IMR-90 (cell line): ENCODE data around the gene DNAH17. TPM values are rescaled to one million over a fixed set of nuclear protein-coding genes. Genes with fewer than 3 reads are reported as not detected.

Experiments used
- ATAC-seq: fragments of 200-7000 bp; cut with Tn5 transposase; 2 replicates; pipeline ENCODE4 v1.9.1; 2020; ENCODE audit warnings: low read depth, mild to moderate bottlenecking, moderate library complexity
- BruUV-seq: library from RNA; stranded (reverse); fragments of 400-500 nt; replicated peaks from 2 replicates; lab custom pipeline; 2021; lab: Mats Ljungman, UMichigan
- CTCF ChIA-PET: fragments of 300-600 bp; formaldehyde crosslinking; extraction: SDS; loops from one replicate; lab custom pipeline; 2021; ENCODE audit warnings: antibody characterized with exemption; lab: Yijun Ruan, JAX
- POLR2A ChIA-PET: fragments of 300-600 bp; sonication (Branson Sonifier 250); formaldehyde crosslinking; loops from one replicate; lab custom pipeline; 2022; ENCODE audit warnings: antibody characterized with exemption; ENCODE audit not compliant: unreplicated experiment; lab: Charles Lee
- DNase-seq: peaks from one replicate; pipeline ENCODE4 v3.0.0; 2013
- H2AFZ ChIP-seq: replicated peaks from 2 replicates; pipeline ENCODE3; 2013; ENCODE audit warnings: low read length, mild to moderate bottlenecking; ENCODE audit not compliant: poor library complexity
- H2AK5ac ChIP-seq: 2 replicates; pipeline ENCODE4 v1.6.1; 2013; ENCODE audit warnings: low read depth, low read length, inconsistent platforms
- H2AK9ac ChIP-seq: replicated peaks from 2 replicates; pipeline ENCODE3; 2013; ENCODE audit warnings: mild to moderate bottlenecking, low read depth, low read length, moderate library complexity; ENCODE audit not compliant: poor library complexity
- H2BK120ac ChIP-seq: 2 replicates; pipeline ENCODE4 v1.6.1; 2013; ENCODE audit warnings: low read depth, low read length, inconsistent platforms
- H2BK15ac ChIP-seq: 3 replicates; pipeline ENCODE4 v1.6.1; 2013; ENCODE audit warnings: low read depth, low read length, inconsistent platforms
- H2BK20ac ChIP-seq: 2 replicates; pipeline ENCODE4 v1.6.1; 2013; ENCODE audit warnings: low read depth, mild to moderate bottlenecking, inconsistent platforms, low read length, moderate library complexity
- H2BK5ac ChIP-seq: 2 replicates; pipeline ENCODE4 v1.6.1; 2013; ENCODE audit warnings: mild to moderate bottlenecking, low read depth, low read length, inconsistent platforms; ENCODE audit not compliant: poor library complexity, severe bottlenecking
- H3K14ac ChIP-seq: replicated peaks from 2 replicates; pipeline ENCODE4 v1.6.1; 2013; ENCODE audit warnings: low read depth, low read length, inconsistent platforms
- H3K18ac ChIP-seq: 2 replicates; pipeline ENCODE4 v1.6.1; 2013; ENCODE audit warnings: low read depth, low read length, control low read depth
- H3K23ac ChIP-seq: 2 replicates; pipeline ENCODE4 v1.6.1; 2013; ENCODE audit warnings: low read depth, low read length, inconsistent platforms
- H3K27ac ChIP-seq: 2 replicates; pipeline ENCODE4 v1.5.1; 2013; ENCODE audit warnings: mild to moderate bottlenecking, control low read depth, low read length; ENCODE audit not compliant: insufficient read depth
- H3K27me3 ChIP-seq: 2 replicates; pipeline ENCODE4 v1.6.1; 2013; ENCODE audit warnings: low read length; ENCODE audit not compliant: control insufficient read depth, insufficient read depth
- H3K36me3 ChIP-seq: 2 replicates; pipeline ENCODE4 v1.6.1; 2013; ENCODE audit warnings: low read length, mixed read lengths; ENCODE audit not compliant: control insufficient read depth, insufficient read depth
- H3K4ac ChIP-seq: 2 replicates; pipeline ENCODE4 v1.6.1; 2013; ENCODE audit warnings: low read depth, low read length, inconsistent platforms
- H3K4me1 ChIP-seq: 2 replicates; pipeline ENCODE4 v1.6.1; 2013; ENCODE audit warnings: low read length, mixed read lengths; ENCODE audit not compliant: control insufficient read depth, insufficient read depth
- H3K4me2 ChIP-seq: 2 replicates; pipeline ENCODE4 v1.6.1; 2013; ENCODE audit warnings: low read depth, mild to moderate bottlenecking, control low read depth, low read length, moderate library complexity
- H3K4me3 ChIP-seq: 2 replicates; pipeline ENCODE4 v1.5.1; 2013; ENCODE audit warnings: low read depth, mild to moderate bottlenecking, control low read depth, low read length, moderate library complexity; ENCODE audit not compliant: insufficient read depth
- H3K56ac ChIP-seq: 2 replicates; pipeline ENCODE4 v1.6.1; 2013; ENCODE audit warnings: low read length, inconsistent platforms; ENCODE audit not compliant: insufficient read depth; ENCODE audit errors: extremely low read depth
- H3K79me1 ChIP-seq, 2 experiments: 2 replicates each; pipeline ENCODE4 v1.6.1; 2013; ENCODE audit warnings: low read length in 2 of 2, inconsistent platforms in 1 of 2, low read depth in 1 of 2
- H3K9ac ChIP-seq: 2 replicates; pipeline ENCODE4 v1.6.1; 2013; ENCODE audit warnings: low read depth, low read length, control low read depth
- H3K9me1 ChIP-seq: 2 replicates; pipeline ENCODE4 v1.6.1; 2013; ENCODE audit warnings: low read length, inconsistent platforms; ENCODE audit not compliant: insufficient read depth
- H3K9me3 ChIP-seq: 2 replicates; pipeline ENCODE4 v1.6.1; 2013; ENCODE audit warnings: low read length; ENCODE audit not compliant: control insufficient read depth, insufficient read depth
- H4K20me1 ChIP-seq: 2 replicates; pipeline ENCODE4 v1.6.1; 2013; ENCODE audit warnings: low read length, inconsistent platforms; ENCODE audit not compliant: insufficient read depth
- H4K5ac ChIP-seq: 2 replicates; pipeline ENCODE4 v1.6.1; 2013; ENCODE audit warnings: mild to moderate bottlenecking, low read depth, low read length, control low read depth
- H4K8ac ChIP-seq, 2 experiments: 2 replicates each; pipeline ENCODE4 v1.6.1; 2013; ENCODE audit warnings: low read depth in 2 of 2, low read length in 2 of 2, control low read depth in 1 of 2, inconsistent platforms in 1 of 2
- H4K91ac ChIP-seq: 2 replicates; pipeline ENCODE4 v1.6.1; 2013; ENCODE audit warnings: low read depth, low read length, inconsistent platforms; ENCODE audit not compliant: insufficient read depth
- MAFK ChIP-seq: IDR thresholded peaks from 2 replicates; pipeline ENCODE4 v1.6.1; 2012; ENCODE audit warnings: low read depth, low read length, improper control_type of control experiment
- MXI1 ChIP-seq: IDR thresholded peaks from 2 replicates; pipeline ENCODE4 v1.6.1; 2012; ENCODE audit warnings: low read depth, mild to moderate bottlenecking, low read length, moderate library complexity, borderline replicate concordance
- NFE2L2 ChIP-seq: fragments of 150-350 bp; IDR thresholded peaks from 2 replicates; pipeline ENCODE4 v1.6.1; 2016; ENCODE audit warnings: low read depth, mild to moderate bottlenecking, low read length
- POLR2A ChIP-seq: IDR thresholded peaks from 2 replicates; pipeline ENCODE4 v1.6.1; 2012; ENCODE audit warnings: mild to moderate bottlenecking, low read depth, low read length
- WGBS, 2 experiments: methylation state at CpG; one replicate each; pipeline versions ENCODE4 v1.1.5 to v1.1.7; 2013; ENCODE audit warnings: missing lambda C conversion rate in 2 of 2; ENCODE audit not compliant: insufficient read length in 1 of 2; ENCODE audit errors: extremely low coverage in 2 of 2; 5-methylcytosine and 5-hydroxymethylcytosine counted together
- dilution Hi-C: fragments of 300-500 bp; cut with HindIII; formaldehyde crosslinking; loops from one replicate; pipeline ENCODE4 v1.14.3; 2018; ENCODE audit warnings: low sequenced_read_pairs; ENCODE audit not compliant: unreplicated experiment
- in situ Hi-C: fragments of 300-500 bp; cut with MboI; formaldehyde crosslinking; loops from 3 replicates; pipeline ENCODE4 v1.14.3; 2019; ENCODE audit warnings: low sequenced_read_pairs, inconsistent platforms, mixed read lengths
- intact Hi-C: fragments of 100-400 bp; cut with micrococcal nuclease; formaldehyde crosslinking; loops from 2 replicates; pipeline ENCODE4 v1.10.0; 2022
- polyA plus RNA-seq, 3 experiments: library from polyadenylated mRNA; depleted of rRNA; stranded (reverse); fragments of >200 nt; gene quantifications; 2 replicates each; pipeline ENCODE4 v1.2.3, GENCODE V29; 2012; ENCODE audit warnings: low replicate concordance in 1 of 3
- total RNA-seq: library from RNA; depleted of rRNA; stranded (reverse); fragments of >200 nt; gene quantifications from 2 replicates; pipeline ENCODE4 v1.2.3, GENCODE V29; 2012
- TF ChIP-seq, protein P1 (sequence below): fragments of 150-350 bp; IDR thresholded peaks from 2 replicates; pipeline ENCODE4 v1.6.1; 2017; ENCODE audit warnings: mild to moderate bottlenecking, antibody characterized with exemption, low read length, low read depth

The DNAH17 gene
- total and polyA plus RNA-seq, 2 of the 4 experiments (the other 2 are of a cell fraction), result not detected

DNA sequence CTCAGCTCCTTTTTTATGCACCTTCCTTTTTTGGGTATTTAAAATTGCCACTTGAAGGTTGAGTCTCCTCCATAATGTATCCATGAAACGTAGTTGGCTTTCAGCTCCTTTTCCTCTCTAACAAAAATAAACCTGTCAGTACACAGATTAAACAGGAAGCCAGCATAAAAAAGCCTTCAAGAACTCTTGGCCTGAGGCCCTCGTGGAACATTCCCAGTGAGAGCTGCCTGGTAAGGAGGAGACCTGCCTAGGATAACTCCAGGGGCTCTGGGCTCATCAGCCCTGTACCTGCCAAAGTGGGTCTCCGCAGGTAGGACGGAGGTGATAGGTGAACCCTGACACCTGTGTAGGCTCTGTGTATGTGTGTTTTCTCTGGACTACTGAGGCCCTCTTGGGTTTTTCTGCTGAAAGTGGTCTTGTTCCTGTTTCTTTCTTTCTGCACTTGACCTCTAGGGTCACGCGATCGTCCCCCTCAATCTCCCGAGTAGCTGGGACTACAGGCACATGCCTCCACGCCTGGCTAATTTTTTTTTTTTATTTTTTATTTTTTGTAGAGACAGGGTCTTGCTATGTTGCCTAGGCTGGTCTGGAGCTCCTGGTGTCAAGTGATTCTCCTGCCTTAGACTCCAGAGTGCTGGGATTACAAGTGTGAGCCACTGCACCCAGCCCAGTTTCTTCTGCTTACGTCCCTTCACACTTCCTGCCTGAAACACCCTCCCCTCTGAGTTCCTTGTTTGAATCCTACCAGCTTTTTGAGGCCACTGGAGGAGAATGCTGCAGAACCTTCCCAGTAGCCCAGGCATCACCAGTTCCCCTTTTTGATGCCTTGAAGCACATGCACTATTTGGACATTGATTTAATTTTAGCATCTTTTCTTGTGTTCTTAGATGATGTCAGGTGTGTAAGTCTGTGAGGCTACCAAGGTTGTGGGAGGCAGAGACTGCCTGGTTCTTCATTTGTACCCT lies 188.9 kb downstream of the DNAH17 start:
- H3K4ac ChIP-seq, result peak overlapping the region; percentile 92
- peak overlapping the region; percentile 33 for H3K56ac ChIP-seq
- no peak overlapping the region for H2AFZ ChIP-seq
- H2AK5ac ChIP-seq, result peak overlapping the region; percentile 96
- peaks cover 16 to 82% of the 10 kb centered on the region in 2 experiments for H3K79me1 ChIP-seq
- 46% methylated on average over 4 of the region's 10 CpGs; no CpG with 5 or more reads in 1 of the 2 experiments for WGBS, 2 experiments
- H3K27ac ChIP-seq, result peak overlapping the region; percentile 92
- H3K27me3 ChIP-seq, result no peaks in the 10 kb centered on the region
- peak overlapping the region; percentile 94 for H2BK20ac ChIP-seq
- ChIA-PET CTCF (interaction anchor here (1.5 kb wide), 1 partner anchor 10 kb away, joined by 3 read pairs; no protein-coding TSS in a partner anchor), POLR2A (no interaction called here)
- H3K14ac ChIP-seq, result peak overlapping the region; percentile 77
- peaks cover 39% of the 10 kb centered on the region for H4K20me1 ChIP-seq
- H3K9me3 ChIP-seq, result no peaks in the 10 kb centered on the region
- peak overlapping the region; percentile 90 for H2BK15ac ChIP-seq
- peaks cover 3% of the 10 kb centered on the region; the same call in 1 of the 2 replicates for H3K36me3 ChIP-seq
- peak overlapping the region; percentile 85 for H4K5ac ChIP-seq
- H3K18ac ChIP-seq, result peak overlapping the region; percentile 80
- no peak overlapping the region for H3K4me3 ChIP-seq
- H4K91ac ChIP-seq, result peak overlapping the region; percentile 83
- peak overlapping the region; percentile 34; the same call in 1 of the 2 replicates for H3K9ac ChIP-seq
- TF ChIP-seq MXI1 (no peak), POLR2A (peak; percentile 50; the same call in 1 of the 2 replicates), NFE2L2 (no peak), MAFK (no peak)
- TF ChIP-seq, protein P1, sequence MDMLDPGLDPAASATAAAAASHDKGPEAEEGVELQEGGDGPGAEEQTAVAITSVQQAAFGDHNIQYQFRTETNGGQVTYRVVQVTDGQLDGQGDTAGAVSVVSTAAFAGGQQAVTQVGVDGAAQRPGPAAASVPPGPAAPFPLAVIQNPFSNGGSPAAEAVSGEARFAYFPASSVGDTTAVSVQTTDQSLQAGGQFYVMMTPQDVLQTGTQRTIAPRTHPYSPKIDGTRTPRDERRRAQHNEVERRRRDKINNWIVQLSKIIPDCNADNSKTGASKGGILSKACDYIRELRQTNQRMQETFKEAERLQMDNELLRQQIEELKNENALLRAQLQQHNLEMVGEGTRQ, result no peak
- peak; percentile 89 for DNase-seq
- peak overlapping the region; percentile 48 for H3K4me2 ChIP-seq
- peak; percentile 12 for ATAC-seq
- H2BK5ac ChIP-seq, result peak overlapping the region; percentile 89
- H2AK9ac ChIP-seq, result no peak overlapping the region
- dilution Hi-C loops (no loop called here), in situ Hi-C loops (no loop called here), intact Hi-C loops (no loop called here)
- H3K4me1 ChIP-seq, result peaks cover 50% of the 10 kb centered on the region
- peak overlapping the region; percentile 23 to 63 for H4K8ac ChIP-seq
- H2BK120ac ChIP-seq, result peak overlapping the region; percentile 92
- H3K9me1 ChIP-seq, result peaks cover 47% of the 10 kb centered on the region
- BruUV-seq, result no TSS peak
- H3K23ac ChIP-seq, result peak overlapping the region; percentile 85
